Esophagus squamous epithelium (tissue), 4 donors: ENCODE measurements around the gene L3MBTL3.

ENCODE experiments used
- CTCF ChIP-seq, 6 experiments: fragments of 450-650 bp in 4 of 6; fragments of 200-600 bp in 2 of 6; sonication (generic) in 2 of 6; IDR thresholded peaks; one replicate each; pipeline ENCODE4 v1.5.1; 2016 to 2019; ENCODE audit warnings: antibody characterized with exemption in 6 of 6, mild to moderate bottlenecking in 4 of 6, moderate library complexity in 4 of 6
- POLR2A ChIP-seq, 4 donors: fragments of 450-650 bp; IDR thresholded peaks; one replicate each; pipeline ENCODE4 v1.6.1; 2017; ENCODE audit warnings: antibody characterized with exemption in 4 of 4, mild to moderate bottlenecking in 4 of 4, moderate library complexity in 3 of 4

DNA sequence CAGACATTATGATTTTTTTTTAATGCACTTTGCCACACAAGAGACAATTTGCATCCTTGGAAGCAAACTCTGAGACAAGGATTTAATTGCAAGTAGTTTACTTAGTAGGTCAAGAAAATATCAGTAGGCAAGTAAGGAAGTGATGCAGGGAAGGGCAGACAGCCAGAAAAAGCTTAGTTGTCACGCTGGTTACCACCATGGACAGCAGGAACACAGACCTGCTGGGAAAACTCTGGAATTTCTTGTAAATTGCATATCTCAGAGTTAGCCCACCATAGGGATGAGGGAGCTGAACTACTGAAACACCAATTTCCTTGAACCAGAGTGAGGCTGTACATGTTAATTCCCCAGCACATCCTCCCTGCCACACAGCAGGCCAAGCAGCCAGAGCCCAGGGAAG is 92.7 kb downstream of the L3MBTL3 start:
- TF ChIP-seq CTCF (IDR thresholded peaks at IDR 0.05): no peak
- no peak for TF ChIP-seq POLR2A (IDR thresholded peaks at IDR 0.05)
